H1 (cell line): ENCODE measurements around the gene MDFIC2. TPM values are rescaled to one million over a fixed set of nuclear protein-coding genes. Genes with fewer than 3 reads are reported as not detected.

ENCODE experiments used
- CTCF ChIA-PET: fragments of 300-600 bp; sonication (Branson Sonifier 250); formaldehyde crosslinking; loops from one replicate; lab custom pipeline; 2021; ENCODE audit not compliant: partially characterized antibody; lab: Charles Lee
- POLR2A ChIA-PET: fragments of 300-600 bp; sonication (Branson Sonifier 250); formaldehyde crosslinking; loops from one replicate; lab custom pipeline; 2021; ENCODE audit warnings: inconsistent platforms; ENCODE audit not compliant: partially characterized antibody; lab: Charles Lee
- DNase-seq, 2 experiments: peaks; one replicate each; pipeline versions ENCODE4 v3.0.0 to v3.0.0-alpha.2; 2010 to 2022; ENCODE audit warnings: low spot score in 2 of 2, low read depth in 1 of 2, mixed read lengths in 1 of 2
- FAIRE-seq: peaks from 2 replicates; lab custom pipeline; 2011; peaks lifted over from hg19 to GRCh38; lab: Jason Lieb, UNC
- H2AFZ ChIP-seq: 2 replicates; pipeline ENCODE4 v1.8.1; 2012; ENCODE audit warnings: low read length, inconsistent platforms
- H2AK5ac ChIP-seq: 2 replicates; pipeline ENCODE4 v1.6.1; 2013; ENCODE audit warnings: low read depth, low read length
- H2BK120ac ChIP-seq: replicated peaks from 2 replicates; pipeline ENCODE3; 2013; ENCODE audit warnings: low read depth, low read length, inconsistent platforms
- H2BK12ac ChIP-seq: 2 replicates; pipeline ENCODE4 v1.6.1; 2013; ENCODE audit warnings: low read depth, low read length
- H2BK15ac ChIP-seq: 2 replicates; pipeline ENCODE4 v1.6.1; 2013; ENCODE audit warnings: low read length
- H2BK20ac ChIP-seq: 2 replicates; pipeline ENCODE4 v1.6.1; 2013; ENCODE audit warnings: low read length
- H2BK5ac ChIP-seq: 2 replicates; pipeline ENCODE4 v1.6.1; 2013; ENCODE audit warnings: low read depth, low read length
- H3K14ac ChIP-seq: 2 replicates; pipeline ENCODE4 v1.6.1; 2013; ENCODE audit warnings: inconsistent platforms; ENCODE audit not compliant: insufficient read length
- H3K18ac ChIP-seq: 2 replicates; pipeline ENCODE4 v1.6.1; 2013; ENCODE audit warnings: low read length; ENCODE audit errors: extremely low read depth
- H3K23ac ChIP-seq: 2 replicates; pipeline ENCODE4 v1.6.1; 2013; ENCODE audit warnings: inconsistent platforms; ENCODE audit not compliant: insufficient read length
- H3K23me2 ChIP-seq: 2 replicates; pipeline ENCODE4 v1.6.1; 2013; ENCODE audit warnings: low read depth, low read length
- H3K27ac ChIP-seq: 2 replicates; pipeline ENCODE4 v1.6.1; 2011; ENCODE audit warnings: low read depth, low read length, inconsistent platforms
- H3K27me3 ChIP-seq, 4 experiments: replicated peaks in 1 of 4; 1 replicate in 1 of 4; 2 replicates in 3 of 4; pipeline versions ENCODE4 v1.6.1 to v1.8.1; 2011 to 2013; ENCODE audit warnings: low read length in 3 of 4, mild to moderate bottlenecking in 3 of 4, inconsistent platforms in 2 of 4, mixed read lengths in 2 of 4, moderate library complexity in 1 of 4; ENCODE audit not compliant: control insufficient read depth in 3 of 4, insufficient read depth in 3 of 4; ENCODE audit errors: extremely low read depth in 1 of 4
- H3K36me3 ChIP-seq, 4 experiments: 2 replicates each; pipeline versions ENCODE4 v1.6.1 to v1.8.1; 2011 to 2013; ENCODE audit warnings: mild to moderate bottlenecking in 4 of 4, low read length in 3 of 4, moderate library complexity in 2 of 4, control low read depth in 1 of 4, inconsistent platforms in 1 of 4; ENCODE audit not compliant: insufficient read depth in 4 of 4, control insufficient read depth in 2 of 4
- H3K4ac ChIP-seq: replicated peaks from 2 replicates; pipeline ENCODE3; 2013; ENCODE audit warnings: low read length, low read depth, mixed read lengths, inconsistent platforms; ENCODE audit not compliant: insufficient read length
- H3K4me1 ChIP-seq, 4 experiments: replicated peaks in 1 of 4; 1 replicate in 1 of 4; 2 replicates in 3 of 4; pipeline versions ENCODE4 v1.6.1 to v1.8.1; 2011 to 2013; ENCODE audit warnings: low read length in 3 of 4, inconsistent platforms in 2 of 4, mixed read lengths in 1 of 4; ENCODE audit not compliant: insufficient read depth in 4 of 4, control insufficient read depth in 3 of 4
- H3K4me2 ChIP-seq, 2 experiments: 2 replicates each; pipeline versions ENCODE4 v1.6.1 to v1.8.1; 2011 to 2013; ENCODE audit warnings: low read depth in 2 of 2, low read length in 2 of 2, control low read depth in 1 of 2, inconsistent platforms in 1 of 2, mild to moderate bottlenecking in 1 of 2; ENCODE audit not compliant: insufficient read depth in 1 of 2
- H3K4me3 ChIP-seq, 4 experiments: fragments of 200-600, 300-600 bp in 1 of 4; sonication (generic), shearing (Covaris generic), sonication (Bioruptor Twin) in 1 of 4; 2 replicates each; pipeline versions ENCODE4 v1.5.1 to v1.8.1; 2011 to 2016; ENCODE audit warnings: low read length in 4 of 4, low read depth in 3 of 4, control low read depth in 2 of 4, inconsistent platforms in 2 of 4, mild to moderate bottlenecking in 2 of 4, mixed read lengths in 1 of 4, moderate library complexity in 1 of 4; ENCODE audit not compliant: insufficient read depth in 2 of 4; ENCODE audit errors: extremely low read depth in 1 of 4
- H3K56ac ChIP-seq: replicated peaks from 2 replicates; pipeline ENCODE3; 2013; ENCODE audit warnings: low read depth, mild to moderate bottlenecking, mixed read lengths, low read length, inconsistent platforms; ENCODE audit not compliant: insufficient read length
- H3K79me1 ChIP-seq: 2 replicates; pipeline ENCODE4 v1.6.1; 2013; ENCODE audit warnings: low read depth, low read length, control low read depth
- H3K79me2 ChIP-seq, 2 experiments: 2 replicates each; pipeline versions ENCODE4 v1.6.1 to v1.8.1; 2012 to 2013; ENCODE audit warnings: low read length in 2 of 2, mild to moderate bottlenecking in 2 of 2, inconsistent platforms in 1 of 2; ENCODE audit not compliant: insufficient read depth in 2 of 2, control insufficient read depth in 1 of 2
- H3K9ac ChIP-seq, 4 experiments: replicated peaks in 1 of 4; 1 replicate in 1 of 4; 2 replicates in 3 of 4; pipeline versions ENCODE4 v1.6.1 to v1.8.1; 2011 to 2013; ENCODE audit warnings: low read depth in 3 of 4, low read length in 3 of 4, control low read depth in 2 of 4, mild to moderate bottlenecking in 2 of 4, moderate library complexity in 2 of 4, inconsistent platforms in 1 of 4; ENCODE audit errors: extremely low read depth in 1 of 4
- H3K9me3 ChIP-seq, 2 experiments: 2 replicates each; pipeline versions ENCODE4 v1.6.1 to v1.8.1; 2012 to 2013; ENCODE audit warnings: mild to moderate bottlenecking in 2 of 2, moderate library complexity in 2 of 2, control low read depth in 1 of 2, inconsistent platforms in 1 of 2, low read depth in 1 of 2, low read length in 1 of 2, mixed read lengths in 1 of 2; ENCODE audit not compliant: insufficient read depth in 2 of 2
- H4K20me1 ChIP-seq, 2 experiments: replicated peaks in 1 of 2; 2 replicates each; pipeline versions ENCODE3 to v1.8.1; 2011 to 2013; ENCODE audit warnings: inconsistent platforms in 2 of 2, low read length in 2 of 2, mild to moderate bottlenecking in 1 of 2; ENCODE audit not compliant: insufficient read depth in 2 of 2, control insufficient read depth in 1 of 2
- H4K5ac ChIP-seq: 2 replicates; pipeline ENCODE4 v1.6.1; 2013; ENCODE audit warnings: low read length, low read depth, mixed read lengths, inconsistent platforms; ENCODE audit not compliant: insufficient read length
- H4K8ac ChIP-seq: 2 replicates; pipeline ENCODE4 v1.8.0; 2013; ENCODE audit warnings: mild to moderate bottlenecking, moderate library complexity, low read length, inconsistent platforms; ENCODE audit not compliant: insufficient read depth; ENCODE audit errors: extremely low read depth
- H4K91ac ChIP-seq: replicated peaks from 2 replicates; pipeline ENCODE3; 2013; ENCODE audit warnings: low read length, mixed read lengths, inconsistent platforms; ENCODE audit not compliant: insufficient read length
- BRCA1 ChIP-seq: IDR thresholded peaks from 2 replicates; pipeline ENCODE4 v1.6.1; 2012; ENCODE audit warnings: low read depth, low read length, improper control_type of control experiment
- EZH2 ChIP-seq: fragments of 200-600 bp; sonication (generic); IDR thresholded peaks from 2 replicates; pipeline ENCODE4 v1.7.1; 2012; ENCODE audit warnings: low read depth, mild to moderate bottlenecking, moderate library complexity, low read length, inconsistent platforms; ENCODE audit not compliant: severe bottlenecking
- GTF2F1 ChIP-seq: IDR thresholded peaks from 2 replicates; pipeline ENCODE4 v1.6.1; 2012; ENCODE audit warnings: low read depth, low read length, improper control_type of control experiment, borderline replicate concordance
- KDM5A ChIP-seq: fragments of 200-600 bp; IDR thresholded peaks from 2 replicates; pipeline ENCODE4 v1.7.1; 2012; ENCODE audit warnings: mild to moderate bottlenecking, low read length, inconsistent platforms, mixed read lengths
- RFX5 ChIP-seq: IDR thresholded peaks from 2 replicates; pipeline ENCODE4 v1.6.1; 2011; ENCODE audit warnings: low read depth, low read length, improper control_type of control experiment, borderline replicate concordance
- SP2 ChIP-seq: IDR thresholded peaks from 2 replicates; pipeline ENCODE4 v1.6.1; 2012; ENCODE audit warnings: mild to moderate bottlenecking, low read length, inconsistent platforms
- WGBS, 2 experiments: shearing (Covaris generic) in 1 of 2; methylation state at CpG; one replicate each; pipeline versions ENCODE4 v1.1.6 to v1.1.7; 2013 to 2015; ENCODE audit warnings: low lambda C conversion rate in 2 of 2, mixed read lengths in 2 of 2, inconsistent platforms in 1 of 2, low coverage in 1 of 2, missing lambda C conversion rate in 1 of 2; ENCODE audit not compliant: insufficient replicate concordance in 2 of 2, insufficient coverage in 1 of 2, insufficient read length in 1 of 2; ENCODE audit errors: extremely low coverage in 1 of 2, missing lambda C conversion rate in 1 of 2; 5-methylcytosine and 5-hydroxymethylcytosine counted together
- polyA plus RNA-seq, 7 experiments: library from polyadenylated mRNA; depleted of rRNA in 3 of 7; stranded (reverse) in 5 of 7; unstranded in 2 of 7; fragments of >200 nt in 5 of 7; fragments of 200-250 nt in 2 of 7; gene quantifications; 1 replicate in 5 of 7; 2 replicates in 1 of 7; 4 replicates in 1 of 7; pipeline versions ENCODE4 v1.2.1 to v1.2.3, GENCODE V29; 2011 to 2013; ENCODE audit warnings: missing spikeins in 2 of 7, mixed read lengths in 2 of 7
- total RNA-seq: library from RNA; stranded (reverse); fragmentation: NEBNext Ultra II Directional; extraction: Animal tissue kit (Norgen Biotek cat#: 25700); gene quantifications from 2 replicates; pipeline ENCODE4 v1.2.1, GENCODE V29; 2021

Gene MDFIC2
- total and polyA plus RNA-seq, 2 of the 8 experiments (the other 6 are each of a cell fraction or from before 2014, with no cell fraction given): not detected

GRCh38 chr3:70183781-70184504, 128.5 kb downstream of the MDFIC2 start:
- Histone ChIP-seq H4K5ac (no peak overlapping the region), H4K8ac (no peak overlapping the region), H3K56ac (no peak overlapping the region), H3K4me3 (no peak overlapping the region), H3K9ac (no peak overlapping the region), H3K14ac (no peak overlapping the region), H4K91ac (no peak overlapping the region), H4K20me1 (no peaks in the 10 kb centered on the region), H2AK5ac (no peak overlapping the region), H2BK20ac (0 out of 2 replicates have a peak overlapping the region, but pooled peaks have one; percentile 48), H3K4me2 (no peak overlapping the region), H2BK5ac (no peak overlapping the region), H3K9me3 (no peaks in the 10 kb centered on the region), H3K4me1 (peaks cover 0 to 4% (median 2%) of the 10 kb centered on the region in 4 experiments; a peak in 3 of 7 replicates), H3K79me1 (no peaks in the 10 kb centered on the region), H2BK120ac (no peak overlapping the region), H3K27ac (no peak overlapping the region), H3K36me3 (no peaks in the 10 kb centered on the region), H2AFZ (no peak overlapping the region), H3K18ac (no peak overlapping the region), H3K4ac (no peak overlapping the region), H3K27me3 (no peaks in the 10 kb centered on the region; a peak in 1 of 7 replicates), H2BK15ac (no peak overlapping the region), H3K79me2 (no peaks in the 10 kb centered on the region), H3K23ac (no peak overlapping the region), H3K23me2 (no peaks in the 10 kb centered on the region), H2BK12ac (no peak overlapping the region)
- WGBS, 2 experiments: 90% methylated on average over 8 of the region's 8 CpGs; no CpG with 5 or more reads in 1 of the 2 experiments
- POLR2A ChIA-PET: no interaction called here
- TF ChIP-seq EZH2 (no peak), SP2 (no peak), RFX5 (no peak), KDM5A (no peak), BRCA1 (no peak), GTF2F1 (no peak)
- DNase-seq (no peak), FAIRE-seq (no peak)
- CTCF ChIA-PET: no interaction called here
